HFFc6 (cell line): ENCODE results near the gene TAF11. TPM values are rescaled to one million over a fixed set of nuclear protein-coding genes. Genes with fewer than 3 reads are reported as not detected.

Experiments used
- DNase-seq: peaks from one replicate; pipeline ENCODE4 v3.0.0-alpha.2; 2018
- H3K27ac Mint-ChIP-seq: 2 replicates; pipeline ENCODE4 v1.8.0; 2020; ENCODE audit warnings: mild to moderate bottlenecking, mixed read lengths
- H3K27me3 Mint-ChIP-seq: 2 replicates; pipeline ENCODE4 v1.8.0; 2021; ENCODE audit warnings: mild to moderate bottlenecking, moderate library complexity, mixed read lengths; ENCODE audit not compliant: insufficient read depth
- H3K36me3 Mint-ChIP-seq: 2 replicates; pipeline ENCODE4 v1.8.0; 2021; ENCODE audit warnings: low read depth, mixed read lengths
- H3K4me1 Mint-ChIP-seq: 2 replicates; pipeline ENCODE4 v1.8.0; 2020; ENCODE audit warnings: low read depth, mixed read lengths
- H3K4me3 Mint-ChIP-seq: 2 replicates; pipeline ENCODE4 v1.8.0; 2020; ENCODE audit warnings: mild to moderate bottlenecking, moderate library complexity, mixed read lengths
- H3K9me3 Mint-ChIP-seq: 2 replicates; pipeline ENCODE4 v1.8.0; 2020; ENCODE audit warnings: mild to moderate bottlenecking, mixed read lengths
- CTCF ChIP-seq: fragments of 200-600 bp; sonication (generic); IDR thresholded peaks from 2 replicates; pipeline ENCODE4 v1.5.0; 2021; ENCODE audit warnings: antibody characterized with exemption, mild to moderate bottlenecking
- total RNA-seq, 6 experiments: library from RNA; stranded (reverse); fragmentation: NEBNext Ultra II Directional; extraction: Animal tissue kit (Norgen Biotek cat#: 25700); gene quantifications; 2 replicates in 1 of 6; 3 replicates in 5 of 6; pipeline ENCODE4 v1.2.3, GENCODE V29; 2021

TAF11 gene
- total RNA-seq, 6 experiments from 2014 or later, result 15.2 to 19.0 (median 16.1) TPM

- Mint-ChIP-seq H3K4me1 (peaks cover 49% of the 10 kb centered on the region), H3K27ac (peak overlapping the region; percentile 10), H3K4me3 (peak overlapping the region; percentile 27), H3K36me3 (peaks cover 2% of the 10 kb centered on the region; the same call in 1 of the 2 replicates), H3K27me3 (no peaks in the 10 kb centered on the region; the same call in 1 of the 2 replicates), H3K9me3 (no peaks in the 10 kb centered on the region)
- TF ChIP-seq CTCF, result no peak
- peak; percentile 82 for DNase-seq
Observed at GRCh38 chr6:34912715-34913464, 25.0 kb upstream of the TAF11 start.

- no peaks in the 10 kb centered on the region for H3K9me3 Mint-ChIP-seq
- peaks cover 38% of the 10 kb centered on the region for H3K4me1 Mint-ChIP-seq
- no peaks in the 10 kb centered on the region for H3K36me3 Mint-ChIP-seq
- no peaks in the 10 kb centered on the region; the same call in 1 of the 2 replicates for H3K27me3 Mint-ChIP-seq
- no peak for TF ChIP-seq CTCF
- H3K4me3 Mint-ChIP-seq, result no peak overlapping the region
- H3K27ac Mint-ChIP-seq, result no peak overlapping the region
- DNase-seq, result no peak
Observed at GRCh38 chr6:34911822-34912221, 24.0 kb upstream of the TAF11 start.

- Mint-ChIP-seq H3K27me3 (no peaks in the 10 kb centered on the region; the same call in 1 of the 2 replicates), H3K4me1 (peaks cover 29% of the 10 kb centered on the region), H3K4me3 (no peak overlapping the region), H3K9me3 (no peaks in the 10 kb centered on the region), H3K36me3 (peaks cover 6% of the 10 kb centered on the region; the same call in 1 of the 2 replicates), H3K27ac (no peak overlapping the region)
- TF ChIP-seq CTCF, result no peak
- DNase-seq, result no peak
Observed at GRCh38 chr6:34909320-34909883, 21.6 kb upstream of the TAF11 start.

- Mint-ChIP-seq H3K4me1 (peaks cover 17% of the 10 kb centered on the region), H3K9me3 (no peaks in the 10 kb centered on the region), H3K27ac (no peak overlapping the region), H3K36me3 (peaks cover 6% of the 10 kb centered on the region; the same call in 1 of the 2 replicates), H3K4me3 (no peak overlapping the region), H3K27me3 (no peaks in the 10 kb centered on the region; the same call in 1 of the 2 replicates)
- DNase-seq, result no peak
- no peak for TF ChIP-seq CTCF
Observed at GRCh38 chr6:34908194-34908593, 20.4 kb upstream of the TAF11 start.

GRCh38 chr6:34906826-34907225, 19.0 kb upstream of the TAF11 start:
- no peak for DNase-seq
- H3K9me3 Mint-ChIP-seq, result no peaks in the 10 kb centered on the region
- no peaks in the 10 kb centered on the region; the same call in 1 of the 2 replicates for H3K27me3 Mint-ChIP-seq
- no peak overlapping the region for H3K4me3 Mint-ChIP-seq
- peaks cover 6% of the 10 kb centered on the region; the same call in 1 of the 2 replicates for H3K36me3 Mint-ChIP-seq
- no peak for TF ChIP-seq CTCF
- no peak overlapping the region for H3K27ac Mint-ChIP-seq
- peaks cover 10% of the 10 kb centered on the region for H3K4me1 Mint-ChIP-seq
